ENCODE measurements around the gene CRIM1. TPM values are rescaled to one million over a fixed set of nuclear protein-coding genes. Genes with fewer than 3 reads are reported as not detected.
A peak's percentile ranks its signal among the peaks of the same experiment; 100 is the strongest.

The CRIM1 gene
- total and polyA plus RNA-seq, 7 donors: 10.2 to 68.1 (median 53.1) TPM

GRCh38 chr2:36357847-36358659 lies 2.5 kb downstream of the CRIM1 start:
- H3K36me3 ChIP-seq (ENCODE audit: insufficient read depth in 1 of 2, low read depth in 1 of 2): peaks cover 0 to 5% of the 10 kb centered on the region in 2 donors
- H3K27ac ChIP-seq: peak overlapping the region; percentile 92
- peak in 3 of 4 donors; percentile 31 to 43 (median 37) for ATAC-seq
- DNase-seq: no peak
- intact Hi-C loops (cut with DNase I): loop anchor here (5.0 to 10.0 kb wide), 5 partner anchors 49 to 237 kb away; partner anchors contain the start of gene FEZ2 (in 1 of the 2)
- H3K9me3 ChIP-seq: no peaks in the 10 kb centered on the region
- TF ChIP-seq CTCF (IDR thresholded peaks at IDR 0.05): peak; percentile 50
- peak overlapping the region; percentile 95 for H3K4me3 ChIP-seq
- no peaks in the 10 kb centered on the region for H3K27me3 ChIP-seq (ENCODE audit: insufficient read depth in 3 of 3, low read length in 2 of 3)
- 2 to 5% (median 3%) methylated on average over 9 of the region's 9 CpGs for WGBS, 3 donors
- H3K4me1 ChIP-seq: peaks cover 54% of the 10 kb centered on the region

GRCh38 chr2:36359067-36359466 lies 3.5 kb downstream of the CRIM1 start:
- no peak for DNase-seq
- H3K9me3 ChIP-seq: no peaks in the 10 kb centered on the region
- 51 to 55% (median 52%) methylated on average over 5 of the region's 5 CpGs for WGBS, 3 donors
- TF ChIP-seq CTCF (IDR thresholded peaks at IDR 0.05): peak; percentile 25
- intact Hi-C loops (cut with DNase I): loop anchor here (5.0 to 10.0 kb wide), 5 partner anchors 48 to 236 kb away; partner anchors contain the start of gene FEZ2 (in 1 of the 2)
- no peaks in the 10 kb centered on the region for H3K27me3 ChIP-seq (ENCODE audit: insufficient read depth in 3 of 3, low read length in 2 of 3)
- peaks cover 0 to 5% of the 10 kb centered on the region in 2 donors for H3K36me3 ChIP-seq (ENCODE audit: insufficient read depth in 1 of 2, low read depth in 1 of 2)
- ATAC-seq: no peak
- peaks cover 56% of the 10 kb centered on the region for H3K4me1 ChIP-seq
- H3K4me3 ChIP-seq: peak overlapping the region; percentile 95
- peak overlapping the region; percentile 92 for H3K27ac ChIP-seq

- DNase-seq (no peak), ATAC-seq (peak in 1 of 4 donors; percentile 23)
- H3K27me3 ChIP-seq (ENCODE audit: insufficient read depth in 3 of 3, low read length in 2 of 3): no peaks in the 10 kb centered on the region
- peaks cover 66% of the 10 kb centered on the region for H3K4me1 ChIP-seq
- no peak for TF ChIP-seq CTCF (IDR thresholded peaks at IDR 0.05)
- H3K9me3 ChIP-seq: no peaks in the 10 kb centered on the region
- peak overlapping the region; percentile 92 for H3K27ac ChIP-seq
- intact Hi-C loops (cut with DNase I): no loop called here
- H3K4me3 ChIP-seq: peak overlapping the region; percentile 95
- WGBS, 3 donors: 78 to 87% (median 80%) methylated on average over 4 of the region's 4 CpGs
- peaks cover 0 to 5% of the 10 kb centered on the region in 2 donors for H3K36me3 ChIP-seq (ENCODE audit: insufficient read depth in 1 of 2, low read depth in 1 of 2)
Measured at GRCh38 chr2:36360063-36360462, 4.5 kb downstream of the CRIM1 start.

GRCh38 chr2:36360834-36361233 lies 5.3 kb downstream of the CRIM1 start:
- DNase-seq: no peak
- no peaks in the 10 kb centered on the region for H3K9me3 ChIP-seq
- no peak for TF ChIP-seq CTCF (IDR thresholded peaks at IDR 0.05)
- no peak overlapping the region for H3K4me3 ChIP-seq
- peaks cover 74% of the 10 kb centered on the region for H3K4me1 ChIP-seq
- H3K27ac ChIP-seq: peak overlapping the region; percentile 92
- peaks cover 0 to 5% of the 10 kb centered on the region in 2 donors for H3K36me3 ChIP-seq (ENCODE audit: insufficient read depth in 1 of 2, low read depth in 1 of 2)
- intact Hi-C loops (cut with DNase I): no loop called here
- 61 to 69% (median 61%) methylated on average over 1 of the region's 1 CpG for WGBS, 3 donors
- ATAC-seq: no peak
- no peaks in the 10 kb centered on the region for H3K27me3 ChIP-seq (ENCODE audit: insufficient read depth in 3 of 3, low read length in 2 of 3)
